ENCODE data around the gene IL25. TPM values are rescaled to one million over a fixed set of nuclear protein-coding genes. Genes with fewer than 3 reads are reported as not detected.

IL25 gene
- total RNA-seq, 3 donors from 2014 or later (not counting 1 experiment from before 2014, with no cell fraction given): not detected

GRCh38 chr14:23386999-23387398 lies 14.4 kb downstream of the IL25 start:
- Histone ChIP-seq H3K4me1 (ENCODE audit: control insufficient read depth, insufficient read depth, low read length) (no peaks in the 10 kb centered on the region), H3K9me3 (ENCODE audit: control insufficient read depth, insufficient read depth, low read length) (no peaks in the 10 kb centered on the region), H3K4me3 (ENCODE audit: low read length) (no peak overlapping the region), H3K27me3 (ENCODE audit: control insufficient read depth, insufficient read depth, low read length) (no peaks in the 10 kb centered on the region), H3K27ac (ENCODE audit: low read length) (no peak overlapping the region), H3K36me3 (ENCODE audit: control insufficient read depth, insufficient read depth, low read length) (no peaks in the 10 kb centered on the region)
- intact Hi-C loops (cut with micrococcal nuclease): no loop called here
- Mint-ChIP-seq H3K4me3 (no peak overlapping the region), H3K27ac (no peak overlapping the region), H3K4me1 (no peaks in the 10 kb centered on the region), H3K36me3 (no peaks in the 10 kb centered on the region), H3K27me3 (ENCODE audit: low read depth in 2 of 2) (peaks cover 0 to 9% of the 10 kb centered on the region in 2 donors), H3K9me3 (no peaks in the 10 kb centered on the region)
- WGBS (ENCODE audit: insufficient coverage): no CpG with 5 or more reads among the region's 1 CpG
- ATAC-seq: no peak
- no peak for DNase-seq
- TF ChIP-seq CTCF (IDR thresholded peaks at IDR 0.05): no peak

DNA sequence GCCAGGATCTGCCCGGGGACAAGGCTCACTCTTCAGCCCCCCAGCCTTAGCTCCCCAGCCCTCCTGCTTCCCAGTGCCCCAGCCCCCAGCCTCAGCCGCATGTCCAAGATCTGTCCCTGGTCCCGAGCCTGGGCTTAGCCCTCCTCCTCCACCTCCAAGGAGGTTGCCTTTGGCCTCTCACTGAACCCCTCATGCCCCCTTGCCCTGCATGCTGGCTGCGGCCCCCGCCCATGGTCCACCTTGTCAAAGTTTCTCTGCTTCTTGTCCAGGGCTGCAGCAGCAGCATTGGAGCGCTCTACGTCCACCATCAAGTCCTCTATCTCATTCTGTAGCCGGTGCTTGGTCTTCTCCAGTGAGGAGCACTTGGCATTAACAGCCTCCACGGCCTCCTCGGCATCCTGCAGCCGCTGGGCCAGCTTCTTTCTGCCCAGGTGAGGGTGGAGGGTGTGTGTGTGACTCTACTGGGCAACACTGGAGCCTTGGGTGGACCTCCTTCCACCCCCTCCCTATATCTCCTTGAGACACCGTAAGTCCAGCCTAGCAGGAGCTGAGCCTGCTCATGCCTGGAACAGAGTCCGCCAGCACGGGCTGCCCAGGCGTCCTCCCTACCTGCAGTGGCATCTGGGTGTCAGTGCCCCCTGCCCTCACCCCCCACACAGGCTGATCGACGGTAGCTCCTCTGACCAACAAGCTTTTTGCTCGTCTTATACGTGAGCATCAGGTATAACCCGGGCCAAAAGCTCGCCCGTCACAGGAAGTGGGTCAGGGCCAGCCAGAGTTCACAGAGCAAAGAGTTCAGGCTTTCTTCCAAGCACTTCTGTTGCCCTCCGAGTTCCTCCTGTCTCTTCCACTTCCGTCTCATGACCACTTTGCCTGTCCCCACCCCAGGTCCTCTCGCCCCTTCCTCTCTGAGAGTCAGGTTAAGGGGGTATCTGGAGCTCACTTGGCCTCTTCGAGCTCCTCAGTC lies 15.6 kb downstream of the IL25 start:
- Histone ChIP-seq H3K9me3 (ENCODE audit: control insufficient read depth, insufficient read depth, low read length) (no peaks in the 10 kb centered on the region), H3K4me1 (ENCODE audit: control insufficient read depth, insufficient read depth, low read length) (no peaks in the 10 kb centered on the region), H3K27ac (ENCODE audit: low read length) (no peak overlapping the region), H3K27me3 (ENCODE audit: control insufficient read depth, insufficient read depth, low read length) (no peaks in the 10 kb centered on the region), H3K36me3 (ENCODE audit: control insufficient read depth, insufficient read depth, low read length) (no peaks in the 10 kb centered on the region), H3K4me3 (ENCODE audit: low read length) (no peak overlapping the region)
- Mint-ChIP-seq H3K4me1 (no peaks in the 10 kb centered on the region), H3K9me3 (no peaks in the 10 kb centered on the region), H3K4me3 (no peak overlapping the region), H3K36me3 (no peaks in the 10 kb centered on the region), H3K27ac (no peak overlapping the region), H3K27me3 (ENCODE audit: low read depth in 2 of 2) (peaks cover 0 to 11% of the 10 kb centered on the region in 2 donors)
- WGBS (ENCODE audit: insufficient coverage): 82% methylated on average over 24 of the region's 26 CpGs
- no peak for DNase-seq
- ATAC-seq: no peak
- no peak for TF ChIP-seq CTCF (IDR thresholded peaks at IDR 0.05)
- intact Hi-C loops (cut with micrococcal nuclease): no loop called here

DNA sequence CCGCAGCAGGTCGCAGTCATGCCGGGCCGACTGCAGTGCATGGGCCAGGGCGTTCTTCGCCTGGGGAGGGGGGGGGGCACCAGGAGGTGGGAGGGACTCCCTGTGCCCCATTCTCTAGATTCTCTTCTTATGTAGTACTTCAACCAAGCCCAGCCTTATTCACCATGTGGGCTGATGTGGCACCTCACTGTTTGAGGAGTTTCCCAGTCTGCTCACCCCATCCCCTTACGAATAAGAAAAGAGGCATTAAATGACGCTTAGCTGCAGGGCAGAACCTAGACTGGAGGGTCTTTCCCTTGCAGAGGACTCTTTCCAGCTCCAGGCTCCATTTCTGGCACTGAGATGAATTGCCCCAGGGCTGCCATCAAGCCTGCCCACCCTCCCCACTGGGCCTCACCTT lies 16.4 kb downstream of the IL25 start:
- ATAC-seq (no peak), DNase-seq (no peak)
- no peak overlapping the region for H3K27ac Mint-ChIP-seq
- WGBS (ENCODE audit: insufficient coverage): 92% methylated on average over 8 of the region's 8 CpGs
- H3K4me3 Mint-ChIP-seq: no peak overlapping the region
- Histone ChIP-seq H3K4me1 (ENCODE audit: control insufficient read depth, insufficient read depth, low read length) (no peaks in the 10 kb centered on the region), H3K4me3 (ENCODE audit: low read length) (no peak overlapping the region), H3K27ac (ENCODE audit: low read length) (no peak overlapping the region), H3K36me3 (ENCODE audit: control insufficient read depth, insufficient read depth, low read length) (no peaks in the 10 kb centered on the region), H3K27me3 (ENCODE audit: control insufficient read depth, insufficient read depth, low read length) (no peaks in the 10 kb centered on the region), H3K9me3 (ENCODE audit: control insufficient read depth, insufficient read depth, low read length) (no peaks in the 10 kb centered on the region)
- no peaks in the 10 kb centered on the region for H3K9me3 Mint-ChIP-seq
- no peaks in the 10 kb centered on the region for H3K36me3 Mint-ChIP-seq
- peaks cover 0 to 11% of the 10 kb centered on the region in 2 donors for H3K27me3 Mint-ChIP-seq (ENCODE audit: low read depth in 2 of 2)
- no peaks in the 10 kb centered on the region for H3K4me1 Mint-ChIP-seq
- TF ChIP-seq CTCF (IDR thresholded peaks at IDR 0.05): no peak
- intact Hi-C loops (cut with micrococcal nuclease): no loop called here

Data from natural killer cell (primary cell).